GM19395 (cell line): ENCODE data around the gene FBXW7.
A peak's percentile ranks its signal among the peaks of the same experiment; 100 is the strongest.

Experiments
- ATAC-seq: cut with Tn5 transposase; IDR thresholded peaks from one replicate; pipeline ENCODE4 v1.9.1; 2021; ENCODE audit warnings: mild to moderate bottlenecking, moderate library complexity; ENCODE audit not compliant: unreplicated experiment

FBXW7 gene, protein sequence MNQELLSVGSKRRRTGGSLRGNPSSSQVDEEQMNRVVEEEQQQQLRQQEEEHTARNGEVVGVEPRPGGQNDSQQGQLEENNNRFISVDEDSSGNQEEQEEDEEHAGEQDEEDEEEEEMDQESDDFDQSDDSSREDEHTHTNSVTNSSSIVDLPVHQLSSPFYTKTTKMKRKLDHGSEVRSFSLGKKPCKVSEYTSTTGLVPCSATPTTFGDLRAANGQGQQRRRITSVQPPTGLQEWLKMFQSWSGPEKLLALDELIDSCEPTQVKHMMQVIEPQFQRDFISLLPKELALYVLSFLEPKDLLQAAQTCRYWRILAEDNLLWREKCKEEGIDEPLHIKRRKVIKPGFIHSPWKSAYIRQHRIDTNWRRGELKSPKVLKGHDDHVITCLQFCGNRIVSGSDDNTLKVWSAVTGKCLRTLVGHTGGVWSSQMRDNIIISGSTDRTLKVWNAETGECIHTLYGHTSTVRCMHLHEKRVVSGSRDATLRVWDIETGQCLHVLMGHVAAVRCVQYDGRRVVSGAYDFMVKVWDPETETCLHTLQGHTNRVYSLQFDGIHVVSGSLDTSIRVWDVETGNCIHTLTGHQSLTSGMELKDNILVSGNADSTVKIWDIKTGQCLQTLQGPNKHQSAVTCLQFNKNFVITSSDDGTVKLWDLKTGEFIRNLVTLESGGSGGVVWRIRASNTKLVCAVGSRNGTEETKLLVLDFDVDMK

DNA sequence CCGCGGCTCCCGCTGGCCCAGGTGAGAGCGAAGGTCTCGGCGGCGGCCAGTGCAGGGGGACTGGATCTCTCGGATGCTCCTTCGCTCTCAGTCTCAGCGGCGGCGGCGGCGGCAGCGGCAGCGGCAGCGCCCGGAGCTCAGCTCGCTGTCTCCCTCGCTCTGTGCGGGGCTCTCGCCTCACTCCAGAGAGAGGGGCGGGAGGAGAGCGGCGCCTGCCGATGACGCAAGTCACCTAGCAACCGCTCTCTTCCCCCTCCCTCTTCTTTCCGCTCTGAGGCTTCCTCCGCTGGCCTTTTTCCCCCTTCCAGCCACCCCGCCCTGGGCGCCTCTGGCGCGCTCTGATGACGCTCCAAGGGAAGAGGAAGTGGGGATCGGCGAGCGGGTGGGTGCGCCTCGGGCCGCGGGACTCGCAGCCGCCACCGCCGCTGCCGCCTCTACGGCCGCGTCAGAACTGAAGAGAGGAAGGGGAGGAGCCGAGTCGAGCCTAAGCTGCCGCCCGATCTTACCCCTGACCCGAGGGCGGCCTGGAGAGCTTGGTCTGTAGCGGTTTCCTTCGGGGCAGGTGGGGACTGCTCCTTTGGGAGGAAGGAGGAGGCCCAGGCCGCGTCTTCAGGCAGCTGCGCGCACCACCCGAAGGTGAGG lies at the start of gene FBXW7:
Gene FBXW7, minus strand, starts transcription at position 190 of the 642 bp plus-strand sequence. CDS start 124,289 bp downstream, outside the sequence.
- peak; percentile 84 for ATAC-seq

DNA sequence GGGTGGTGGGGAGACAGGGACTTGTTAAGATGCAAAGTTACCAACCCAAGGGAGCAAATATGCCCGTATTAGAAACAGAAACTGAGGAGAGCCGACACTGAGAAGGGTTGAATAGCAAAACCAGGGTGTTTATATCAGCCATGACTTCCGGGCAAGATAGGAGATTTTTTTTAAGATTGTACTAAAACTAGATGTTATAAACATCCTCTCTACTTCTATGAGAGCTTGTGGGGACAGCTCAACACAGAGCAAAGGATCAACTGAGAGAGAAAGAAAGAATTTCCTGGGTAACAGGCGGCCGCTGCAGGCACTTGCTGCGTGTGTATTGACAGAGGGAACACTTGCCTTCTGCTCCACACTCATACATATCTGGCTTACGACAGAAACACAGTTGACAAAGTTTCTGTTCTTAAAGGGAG lies 49.1 kb upstream of the FBXW7 start:
- ATAC-seq, result peak; percentile 76

DNA sequence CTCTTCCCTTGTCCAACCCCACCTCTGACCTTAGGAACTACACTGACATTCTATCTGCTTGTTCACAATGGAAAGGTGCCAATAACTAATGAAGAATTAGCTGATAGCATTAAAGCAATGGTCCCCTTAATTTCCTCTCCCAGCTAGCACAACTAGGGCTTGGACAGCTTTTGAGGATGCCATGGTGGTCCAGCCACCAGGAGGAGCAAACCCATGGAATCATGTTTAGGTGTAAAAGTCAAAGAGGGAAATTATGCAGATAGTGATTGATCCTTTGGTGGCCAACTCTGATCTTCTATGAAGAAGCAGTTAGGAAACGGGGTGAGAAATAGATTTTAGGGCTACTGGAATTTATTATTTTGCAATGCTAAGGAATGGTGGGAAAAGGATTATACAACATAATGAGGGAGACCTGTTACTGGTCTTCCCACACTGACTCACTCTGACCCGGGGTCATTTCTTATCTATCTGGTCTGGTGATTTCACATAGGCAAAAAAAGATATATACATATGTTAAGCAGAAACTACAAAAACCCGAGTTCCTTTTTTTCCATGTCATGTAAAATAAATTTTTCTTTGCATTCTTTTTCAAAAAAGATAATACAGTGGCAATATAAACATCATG lies 45.8 kb upstream of the FBXW7 start:
- no peak for ATAC-seq

DNA sequence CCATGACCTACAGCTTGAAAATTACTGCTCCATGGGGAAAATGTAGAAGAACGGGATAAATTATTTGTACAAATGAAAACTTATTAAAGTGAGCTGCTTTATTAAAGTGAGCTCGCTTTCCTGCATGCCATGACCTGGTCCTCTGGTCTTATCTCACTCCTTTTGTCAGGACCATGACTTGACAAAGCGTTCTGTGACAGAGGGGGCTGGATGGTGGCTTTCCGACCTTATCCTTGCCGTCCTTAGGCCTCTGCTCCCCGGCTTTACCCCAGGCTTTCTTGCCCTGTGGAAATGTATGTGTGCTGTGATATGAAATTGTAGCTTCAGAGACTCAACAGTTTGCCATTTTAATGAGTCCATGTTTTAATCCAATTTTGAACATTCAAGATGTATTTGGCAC lies 44.0 kb upstream of the FBXW7 start:
- no peak for ATAC-seq

DNA sequence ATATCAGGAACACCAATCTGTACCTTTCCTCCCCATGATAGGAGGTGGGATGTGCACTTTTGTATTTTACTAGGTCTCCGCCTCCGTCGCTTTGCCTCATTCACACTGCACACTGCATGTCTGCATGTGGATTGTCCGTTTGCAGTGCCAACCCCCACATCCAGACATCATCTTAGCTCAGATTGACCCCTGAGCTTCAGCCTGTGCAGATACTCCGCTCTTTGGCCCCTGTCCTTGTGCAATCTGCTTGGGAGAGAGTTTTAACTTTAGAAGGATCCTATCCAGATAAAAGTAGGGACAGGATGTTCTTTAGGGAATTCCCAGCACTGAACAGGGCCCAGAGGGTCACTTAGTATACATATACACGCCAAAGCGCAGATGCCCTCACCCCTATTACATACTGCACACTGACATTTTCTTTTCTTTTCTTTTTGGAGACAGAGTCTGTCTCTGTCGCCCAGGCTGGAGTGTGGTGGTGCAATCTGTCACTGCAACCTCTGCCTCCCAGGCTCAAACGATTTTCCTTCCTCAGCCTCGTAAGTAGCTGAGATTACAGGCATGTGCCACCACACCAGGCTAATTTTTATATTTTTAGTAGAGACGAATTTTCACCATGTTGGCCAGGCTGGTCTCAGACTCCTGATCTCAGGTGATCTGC lies 43.3 kb upstream of the FBXW7 start:
- ATAC-seq, result no peak

DNA sequence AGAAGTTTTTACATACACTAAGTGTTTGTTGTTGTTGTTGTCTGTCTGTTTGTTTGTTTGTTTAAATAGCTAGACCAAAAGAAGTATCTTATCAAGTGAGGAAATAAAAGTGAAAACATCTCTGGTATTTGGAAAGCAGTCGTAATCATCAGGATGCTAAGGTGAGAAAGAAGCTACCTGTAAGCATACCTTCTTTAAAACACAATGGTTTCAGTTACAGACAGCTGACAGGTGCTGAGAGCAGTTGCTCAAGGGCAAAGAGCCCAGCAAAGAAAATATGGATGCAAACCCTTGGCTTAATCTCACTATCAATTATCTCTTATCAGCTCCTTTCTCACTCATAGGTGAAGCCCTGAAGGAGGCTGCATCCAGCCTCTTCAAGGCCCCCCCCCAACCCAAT lies 42.8 kb upstream of the FBXW7 start:
- ATAC-seq, result no peak

DNA sequence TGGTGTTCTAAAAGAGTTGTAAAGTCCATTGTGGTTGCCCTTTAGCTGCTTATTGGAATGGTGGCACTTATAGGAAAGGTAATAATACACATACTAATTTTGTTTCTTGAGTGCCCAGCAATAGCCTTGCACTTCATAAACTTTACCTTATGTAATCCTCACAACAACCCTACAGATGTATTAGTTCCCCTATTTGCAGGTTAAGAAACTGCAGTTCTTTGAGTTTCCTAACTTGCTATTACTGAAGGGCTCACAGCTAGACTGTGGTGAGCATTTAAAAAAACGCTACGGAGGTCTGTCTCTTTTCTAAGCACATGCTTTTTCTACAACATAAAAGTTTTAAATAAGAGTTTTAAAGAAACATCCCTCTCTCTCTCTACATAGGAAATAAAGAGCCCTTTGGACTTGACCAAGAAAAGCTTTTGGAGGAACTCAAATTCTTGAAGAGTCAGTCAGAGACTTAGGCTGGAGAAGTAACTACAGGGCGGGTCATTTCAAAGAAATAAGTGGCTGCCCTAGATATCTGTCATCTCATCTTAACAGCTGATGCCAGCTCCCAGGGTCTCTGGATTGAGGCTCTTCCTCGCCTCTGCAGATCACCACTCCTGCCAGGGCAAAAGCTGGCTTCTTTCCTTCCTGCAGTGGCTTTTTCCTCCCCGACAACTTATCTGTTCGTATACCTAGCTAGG lies 42.0 kb upstream of the FBXW7 start:
- ATAC-seq, result peak; percentile 94

DNA sequence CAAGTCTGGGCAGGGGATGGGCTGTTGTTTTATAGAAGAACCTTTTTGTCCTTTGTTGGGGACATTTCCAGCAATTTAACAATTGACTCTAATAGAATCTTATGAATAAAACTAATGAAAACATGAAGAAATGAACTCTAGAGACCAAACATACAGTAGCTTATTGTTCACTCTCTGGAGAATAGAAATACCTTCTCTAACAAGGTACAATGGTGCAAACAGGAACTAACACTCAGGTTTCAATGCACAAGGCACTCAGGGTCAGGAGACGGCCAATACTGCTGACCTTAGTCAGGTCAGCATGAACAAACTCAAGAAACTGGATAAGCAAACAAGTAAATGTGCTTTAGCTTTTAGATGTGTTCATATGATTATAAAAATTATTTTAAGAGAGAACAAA lies 39.6 kb upstream of the FBXW7 start:
- ATAC-seq, result no peak

DNA sequence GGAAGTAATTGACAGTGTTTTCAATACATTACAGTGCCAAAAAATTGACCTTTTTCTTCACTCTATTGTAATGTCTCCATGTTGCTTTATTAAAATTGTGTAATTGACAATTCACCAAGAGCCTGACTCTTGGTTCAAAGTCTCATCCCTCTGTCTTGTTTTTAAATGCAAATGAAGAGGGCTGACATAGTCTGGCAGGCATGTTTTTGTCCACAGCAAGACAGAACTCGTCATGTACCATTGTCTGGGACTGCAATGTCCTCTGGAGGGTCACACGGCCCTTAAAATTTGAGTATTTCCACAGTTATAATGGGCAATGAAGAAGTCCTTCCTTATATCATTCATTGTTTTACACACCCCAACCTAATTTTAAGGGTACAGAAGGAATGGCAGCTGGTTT lies 38.0 kb upstream of the FBXW7 start:
- ATAC-seq, result no peak

DNA sequence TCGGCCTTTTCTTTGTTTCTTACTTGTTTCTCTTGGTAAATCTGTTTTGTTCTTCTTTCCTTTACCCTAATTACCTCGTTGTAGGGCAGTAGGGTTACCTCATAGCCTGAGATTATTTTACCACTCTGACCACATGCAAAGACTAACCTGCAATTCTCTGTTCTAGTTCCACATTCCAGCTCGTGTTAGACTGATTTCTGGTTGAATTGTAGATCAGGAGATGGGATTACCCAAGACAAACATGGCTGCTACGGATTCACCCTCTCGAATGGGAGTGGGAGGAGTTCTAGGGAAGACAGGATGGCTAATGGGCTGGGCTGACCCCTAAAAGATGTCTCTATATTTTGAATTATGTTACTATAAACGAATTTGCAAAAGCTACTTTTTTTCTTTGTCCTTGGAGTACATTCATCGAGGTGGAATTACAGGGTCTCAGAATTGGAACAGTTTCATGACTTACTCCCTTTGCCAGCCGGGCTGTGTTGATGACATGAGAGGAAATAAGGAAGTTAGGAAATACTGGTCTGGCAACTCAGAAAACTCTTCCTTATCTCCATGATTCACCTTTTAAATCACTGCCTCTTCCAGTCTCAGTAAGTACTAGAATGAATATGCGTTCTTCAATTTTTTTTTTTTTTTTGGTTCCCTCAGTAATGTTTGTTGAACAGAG lies 36.7 kb upstream of the FBXW7 start:
- ATAC-seq, result no peak

DNA sequence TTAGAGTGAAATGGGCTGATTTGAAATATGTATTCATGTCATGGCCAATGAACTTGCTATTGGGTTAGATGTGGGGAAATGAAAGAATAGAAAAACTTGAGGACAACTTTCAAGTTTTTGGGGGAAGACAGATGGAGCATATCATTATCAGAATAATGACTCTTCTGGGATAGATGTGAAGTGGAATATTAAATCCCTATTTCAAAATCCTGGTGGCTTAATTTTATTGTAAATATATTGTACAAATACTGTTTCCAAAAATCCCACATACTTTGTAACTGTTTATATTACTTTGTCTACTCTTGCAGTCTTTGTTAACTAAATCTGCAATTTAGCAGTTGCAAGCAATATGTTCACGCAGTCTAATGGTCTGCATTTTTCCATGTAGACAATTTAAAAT lies 35.9 kb upstream of the FBXW7 start:
- no peak for ATAC-seq

DNA sequence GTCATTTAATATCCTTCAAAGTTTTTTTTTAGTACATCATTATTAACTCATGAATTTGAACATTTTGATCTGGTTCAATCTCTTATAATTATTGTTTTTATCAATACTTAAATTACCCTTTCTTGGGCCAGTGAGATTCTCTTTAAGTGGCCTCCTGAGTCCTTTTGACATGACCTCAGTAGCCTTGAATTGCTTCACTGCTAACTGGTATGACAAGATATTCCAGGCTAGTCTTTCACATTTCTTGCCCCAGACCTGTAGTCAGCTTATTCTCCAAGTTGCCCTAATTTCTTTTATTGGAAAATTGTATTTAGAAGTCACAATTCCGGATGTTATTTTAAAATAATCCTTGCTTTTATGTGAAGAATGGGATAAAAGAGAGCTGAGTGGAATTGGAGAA lies 35.4 kb upstream of the FBXW7 start:
- no peak for ATAC-seq

DNA sequence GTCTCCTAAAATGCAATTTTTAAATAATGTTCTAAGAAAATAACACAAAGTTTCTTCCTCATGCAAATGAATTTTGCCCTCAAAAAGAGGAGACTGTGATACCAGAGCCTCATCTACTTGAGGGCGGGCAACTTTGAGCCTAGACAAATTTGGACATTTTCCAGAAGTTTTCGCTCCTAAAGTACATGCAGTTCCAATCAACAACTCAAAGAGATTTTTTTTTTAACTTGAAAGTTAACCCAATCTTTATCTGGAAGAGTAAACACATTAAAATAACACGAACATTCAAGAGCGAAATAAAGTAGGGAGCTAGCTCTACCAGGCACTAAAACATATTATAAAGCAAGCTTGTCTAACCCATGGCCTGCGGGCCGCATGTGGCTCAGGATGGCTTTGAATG lies 29.4 kb upstream of the FBXW7 start:
- no peak for ATAC-seq

DNA sequence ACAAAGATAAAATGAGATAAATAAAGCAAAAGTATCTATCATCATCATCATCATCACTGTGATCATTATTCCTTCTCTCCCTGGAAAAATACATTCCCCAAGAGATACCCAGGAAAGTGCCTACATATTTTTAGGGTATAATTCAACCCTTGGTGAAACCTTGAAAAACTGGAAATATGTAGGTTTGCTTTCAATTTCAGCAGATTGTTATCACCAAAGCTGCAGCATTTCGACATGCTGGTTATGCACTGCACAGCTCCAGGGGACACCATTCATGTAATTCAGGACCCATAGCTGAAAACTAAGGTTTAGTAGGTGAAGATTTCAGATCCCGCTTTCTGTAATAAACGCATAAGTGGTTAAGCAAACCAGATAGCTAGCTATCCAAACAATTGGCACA lies 28.4 kb upstream of the FBXW7 start:
- ATAC-seq, result no peak

DNA sequence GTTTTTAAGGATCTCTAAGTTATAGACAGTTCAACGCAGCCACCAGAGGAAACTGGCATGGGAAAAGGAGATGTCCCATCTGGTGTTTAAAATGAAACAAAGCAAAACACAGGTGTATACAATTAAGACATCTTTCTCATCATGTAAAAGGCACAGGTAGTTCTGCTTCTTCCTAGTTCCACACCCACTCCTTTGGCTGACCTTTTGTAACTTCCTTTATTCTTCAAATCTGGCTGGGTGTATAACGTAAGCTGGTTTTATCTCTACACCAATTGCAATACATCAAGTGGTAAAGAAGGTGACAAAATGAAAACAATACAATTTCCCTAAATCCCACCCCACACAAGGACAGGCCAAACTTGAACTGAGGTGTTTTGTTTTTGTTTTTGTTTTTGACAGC lies 27.3 kb upstream of the FBXW7 start:
- no peak for ATAC-seq

DNA sequence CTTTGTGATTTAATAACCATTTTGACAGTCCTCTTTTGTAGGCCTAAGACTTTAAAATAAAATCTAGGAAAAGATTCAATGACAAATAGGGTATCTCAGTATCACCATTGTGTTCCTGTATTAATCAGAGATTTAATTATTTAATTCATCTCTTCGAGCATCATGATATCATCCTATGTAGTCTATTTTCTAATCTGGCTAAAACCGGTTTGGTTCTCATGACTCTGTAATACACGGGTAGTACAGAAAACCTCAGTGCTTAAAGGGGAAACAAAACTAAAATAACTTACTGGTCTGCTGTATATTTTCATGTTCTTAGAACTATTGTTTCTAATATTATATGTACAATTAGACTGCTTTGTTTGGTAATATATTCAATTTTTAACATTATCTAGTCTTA lies 23.7 kb upstream of the FBXW7 start:
- ATAC-seq, result peak; percentile 47

DNA sequence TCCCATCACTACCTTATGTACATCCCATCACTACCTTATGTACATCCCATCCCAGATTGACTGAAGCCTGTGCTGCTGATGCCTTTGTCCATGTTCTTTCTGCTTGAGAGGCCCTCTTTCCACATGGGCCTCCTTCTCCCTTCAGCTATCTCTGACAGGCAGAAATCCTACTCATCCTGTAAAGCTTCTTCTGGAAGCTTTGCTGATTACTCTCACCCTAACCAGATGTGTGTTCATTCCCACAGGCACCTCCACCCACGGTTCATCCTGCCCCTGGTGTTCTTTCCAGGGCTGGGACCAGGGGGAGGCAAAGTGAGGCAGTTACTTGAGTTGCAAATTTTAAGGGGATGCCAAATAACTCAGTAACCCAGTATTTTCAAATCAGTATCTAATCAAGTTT lies 22.5 kb upstream of the FBXW7 start:
- ATAC-seq, result no peak

DNA sequence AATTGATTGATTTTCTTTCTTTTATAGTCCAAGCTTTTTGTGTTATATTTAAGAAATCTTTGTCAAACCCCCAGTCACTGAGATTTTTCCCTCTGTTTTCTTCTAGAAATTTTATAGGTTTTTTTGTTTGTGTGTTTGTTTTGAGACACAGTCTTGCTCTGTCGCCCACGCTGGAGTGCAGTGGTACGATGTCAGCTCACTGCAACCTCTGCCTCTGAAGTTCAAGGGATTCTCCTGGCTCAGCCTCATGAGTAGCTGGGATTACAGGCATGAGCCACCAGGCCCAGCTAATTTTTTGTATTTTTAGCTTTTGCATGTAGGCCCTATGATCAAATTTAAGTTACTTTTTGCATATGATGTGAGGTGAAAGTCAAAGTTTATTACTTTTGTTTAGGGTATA lies 20.9 kb upstream of the FBXW7 start:
- no peak for ATAC-seq

DNA sequence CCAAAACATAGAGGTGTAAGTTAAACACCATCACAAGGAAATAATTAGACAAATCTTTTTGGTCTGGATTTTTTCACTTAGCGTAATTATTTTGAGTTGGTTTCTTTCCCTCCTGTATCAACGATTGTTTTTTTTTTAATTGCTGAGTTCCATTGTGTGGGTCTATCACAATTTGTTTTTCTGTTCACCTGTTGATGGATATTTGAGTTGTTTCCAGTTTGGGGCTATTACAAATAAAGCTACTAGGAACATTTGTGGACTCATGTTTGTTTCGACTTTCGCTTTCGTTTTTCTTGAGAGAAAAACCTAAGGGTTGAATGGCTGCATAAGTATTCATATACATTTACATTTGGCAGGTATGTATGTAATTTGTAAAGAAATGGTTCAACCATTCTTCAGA lies 20.4 kb upstream of the FBXW7 start:
- ATAC-seq, result no peak

DNA sequence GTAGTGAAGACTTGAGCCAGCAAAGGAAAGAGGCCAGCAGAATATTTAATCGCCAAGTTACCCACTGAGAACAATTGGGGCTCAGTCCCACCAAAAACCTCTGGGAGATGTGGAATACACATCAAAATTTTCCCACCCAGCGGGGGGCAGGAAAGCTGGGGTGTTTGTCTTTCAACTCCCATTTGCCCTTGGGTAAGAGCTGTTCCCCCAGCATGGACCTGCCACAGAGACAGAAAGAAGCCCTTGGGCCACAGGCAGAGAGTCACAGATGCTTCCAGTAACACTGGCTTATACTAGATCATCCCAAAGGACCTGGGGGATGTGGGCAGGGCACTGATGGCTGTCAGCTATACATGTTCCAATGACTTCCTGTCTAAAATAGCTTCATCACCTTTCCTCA lies 18.9 kb upstream of the FBXW7 start:
- no peak for ATAC-seq
